Activated CD8-positive, alpha-beta memory T cell treated with anti-CD3 and anti-CD28 coated beads, Interleukin-2, amount 10 ng/mL, durations not matched to agents 7 days and 5 days (primary cell): ENCODE results near the gene OR5D16. TPM values are rescaled to one million over a fixed set of nuclear protein-coding genes. Genes with fewer than 3 reads are reported as not detected.
"Not testable (repeated sequence)": the region's sequence is repeated elsewhere in the genome, so short reads cannot be mapped to it uniquely, and the experiment has no call there.

Experiments used
- ATAC-seq: fragments of 150-1000 bp; cut with Tn5 transposase; one replicate; pipeline ENCODE4 v1.10.0; 2021; ENCODE audit warnings: moderate library complexity
- CTCF ChIA-PET: fragments of 350-600 bp; sonication (Branson Sonifier 250); formaldehyde crosslinking; loops from one replicate; lab custom pipeline; 2021; ENCODE audit warnings: antibody characterized with exemption; lab: Charles Lee
- DNase-seq: peaks from one replicate; pipeline ENCODE4 v3.0.0-alpha.2; 2020
- H3K27ac Mint-ChIP-seq: one replicate; pipeline ENCODE4 v1.8.0; 2021; ENCODE audit warnings: mild to moderate bottlenecking, mixed read lengths
- H3K27me3 Mint-ChIP-seq: one replicate; pipeline ENCODE4 v1.8.0; 2021; ENCODE audit warnings: mixed read lengths
- H3K36me3 Mint-ChIP-seq: one replicate; pipeline ENCODE4 v1.8.0; 2021; ENCODE audit warnings: mild to moderate bottlenecking, mixed read lengths
- H3K4me1 Mint-ChIP-seq: one replicate; pipeline ENCODE4 v1.8.0; 2021; ENCODE audit warnings: mixed read lengths
- H3K4me3 Mint-ChIP-seq: one replicate; pipeline ENCODE4 v1.8.0; 2021; ENCODE audit warnings: mild to moderate bottlenecking, moderate library complexity, mixed read lengths
- H3K9me3 Mint-ChIP-seq: one replicate; pipeline ENCODE4 v1.8.0; 2022; ENCODE audit warnings: low read depth, mixed read lengths
- total RNA-seq, 2 experiments: library from RNA; stranded (reverse); gene quantifications; one replicate each; pipeline ENCODE4 v1.2.3, GENCODE V29; 2021

Gene OR5D16
- not detected for total RNA-seq

- Mint-ChIP-seq H3K36me3 (no peaks in the 10 kb centered on the region), H3K27me3 (no peaks in the 10 kb centered on the region), H3K9me3 (peaks cover 12% of the 10 kb centered on the region), H3K4me1 (no peaks in the 10 kb centered on the region), H3K4me3 (no peak within 1 kb of the TSS), H3K27ac (no peak within 1 kb of the TSS)
- no peak for DNase-seq
- CTCF ChIA-PET, result no interaction called here
- ATAC-seq, result no peak
Observed at GRCh38 chr11:55838452-55838851, at the start of gene OR5D16. OR5D16 (plus strand) TSS chr11:55838752; CDS start chr11:55838752, 0 bp downstream.

- H3K36me3 Mint-ChIP-seq, result no peaks in the 10 kb centered on the region
- no peaks in the 10 kb centered on the region for H3K27me3 Mint-ChIP-seq
- DNase-seq (no peak), ATAC-seq (no peak)
- H3K27ac Mint-ChIP-seq, result no peak overlapping the region
- no peak overlapping the region for H3K4me3 Mint-ChIP-seq
- CTCF ChIA-PET, result no interaction called here
- H3K9me3 Mint-ChIP-seq, result peaks cover 20% of the 10 kb centered on the region
- no peaks in the 10 kb centered on the region for H3K4me1 Mint-ChIP-seq
Observed at GRCh38 chr11:55791606-55792005, 46.9 kb upstream of the OR5D16 start.

- H3K27ac Mint-ChIP-seq, result no peak overlapping the region
- CTCF ChIA-PET, result no interaction called here
- H3K9me3 Mint-ChIP-seq, result peaks cover 11% of the 10 kb centered on the region
- no peak overlapping the region for H3K4me3 Mint-ChIP-seq
- ATAC-seq, result no peak
- no peak for DNase-seq
- H3K27me3 Mint-ChIP-seq, result no peaks in the 10 kb centered on the region
- no peaks in the 10 kb centered on the region for H3K4me1 Mint-ChIP-seq
- no peaks in the 10 kb centered on the region for H3K36me3 Mint-ChIP-seq
Observed at GRCh38 chr11:55793321-55793720, 45.2 kb upstream of the OR5D16 start.

GRCh38 chr11:55795256-55795655 is 43.3 kb upstream of the OR5D16 start, which contains the start of gene OR5D14:
OR5D14 (plus strand) TSS chr11:55795556; CDS start chr11:55795556, 0 bp downstream.
- CTCF ChIA-PET, result no interaction called here

GRCh38 chr11:55806248-55806647 is 32.3 kb upstream of the OR5D16 start:
- CTCF ChIA-PET, result no interaction called here
- ATAC-seq (no peak), DNase-seq (no peak)
- H3K27ac Mint-ChIP-seq, result no peak overlapping the region
- no peak overlapping the region for H3K4me3 Mint-ChIP-seq
- H3K27me3 Mint-ChIP-seq, result no peaks in the 10 kb centered on the region
- no peaks in the 10 kb centered on the region for H3K36me3 Mint-ChIP-seq
- peaks cover 24% of the 10 kb centered on the region for H3K9me3 Mint-ChIP-seq
- no peaks in the 10 kb centered on the region for H3K4me1 Mint-ChIP-seq

More at GRCh38 chr11:55795256-55795655, 43.3 kb upstream of the OR5D16 start, which contains the start of gene OR5D14:
- H3K27me3 Mint-ChIP-seq, result no peaks in the 10 kb centered on the region
- DNase-seq, result no peak
- H3K9me3 Mint-ChIP-seq, result peaks cover 18% of the 10 kb centered on the region
- H3K36me3 Mint-ChIP-seq, result no peaks in the 10 kb centered on the region
- H3K4me3 Mint-ChIP-seq, result no peak within 1 kb of the TSS
- ATAC-seq, result no peak
- H3K4me1 Mint-ChIP-seq, result no peaks in the 10 kb centered on the region
- H3K27ac Mint-ChIP-seq, result no peak within 1 kb of the TSS

- CTCF ChIA-PET, result no interaction called here
- no peaks in the 10 kb centered on the region for H3K27me3 Mint-ChIP-seq
- no peak within 1 kb of the TSS for H3K4me3 Mint-ChIP-seq
- H3K4me1 Mint-ChIP-seq, result no peaks in the 10 kb centered on the region
- peaks cover 15% of the 10 kb centered on the region for H3K9me3 Mint-ChIP-seq
- no peaks in the 10 kb centered on the region for H3K36me3 Mint-ChIP-seq
- DNase-seq (no peak), ATAC-seq (no peak)
- no peak within 1 kb of the TSS for H3K27ac Mint-ChIP-seq
Observed at GRCh38 chr11:55811067-55811466, 27.5 kb upstream of the OR5D16 start, which contains the start of gene OR5L1. OR5L1 (plus strand) TSS chr11:55811367; CDS start chr11:55811467, 100 bp downstream.

GRCh38 chr11:55819330-55819729 is 19.2 kb upstream of the OR5D16 start, which contains the start of gene OR5D18:
OR5D18 (plus strand) TSS chr11:55819630; CDS start chr11:55819630, 0 bp downstream.
- H3K9me3 Mint-ChIP-seq, result peaks cover 12% of the 10 kb centered on the region
- no peaks in the 10 kb centered on the region for H3K4me1 Mint-ChIP-seq
- DNase-seq, result no peak
- CTCF ChIA-PET, result no interaction called here
- no peaks in the 10 kb centered on the region for H3K27me3 Mint-ChIP-seq
- H3K27ac Mint-ChIP-seq, result no peak within 1 kb of the TSS
- no peak within 1 kb of the TSS for H3K4me3 Mint-ChIP-seq
- ATAC-seq, result no peak
- no peaks in the 10 kb centered on the region for H3K36me3 Mint-ChIP-seq

GRCh38 chr11:55826919-55827318 is 11.6 kb upstream of the OR5D16 start, which contains the start of gene OR5L2:
OR5L2 (plus strand) TSS chr11:55827219; CDS start chr11:55827219, 0 bp downstream.
- H3K27ac Mint-ChIP-seq, result no peak within 1 kb of the TSS
- H3K4me3 Mint-ChIP-seq, result no peak within 1 kb of the TSS
- ATAC-seq (no peak), DNase-seq (no peak)
- CTCF ChIA-PET, result no interaction called here
- peaks cover 6% of the 10 kb centered on the region for H3K9me3 Mint-ChIP-seq
- no peaks in the 10 kb centered on the region for H3K27me3 Mint-ChIP-seq
- no peaks in the 10 kb centered on the region for H3K36me3 Mint-ChIP-seq
- H3K4me1 Mint-ChIP-seq, result no peaks in the 10 kb centered on the region

- no peaks in the 10 kb centered on the region for H3K36me3 Mint-ChIP-seq
- peaks cover 5% of the 10 kb centered on the region for H3K9me3 Mint-ChIP-seq
- ATAC-seq (no peak), DNase-seq (no peak)
- no peak overlapping the region for H3K27ac Mint-ChIP-seq
- H3K27me3 Mint-ChIP-seq, result no peaks in the 10 kb centered on the region
- CTCF ChIA-PET, result no interaction called here
- H3K4me3 Mint-ChIP-seq, result no peak overlapping the region
- no peaks in the 10 kb centered on the region for H3K4me1 Mint-ChIP-seq
Observed at GRCh38 chr11:55847453-55847852, 8.9 kb downstream of the OR5D16 start.

GRCh38 chr11:55849037-55849436 is 10.5 kb downstream of the OR5D16 start:
- H3K27me3 Mint-ChIP-seq, result no peaks in the 10 kb centered on the region
- H3K36me3 Mint-ChIP-seq, result no peaks in the 10 kb centered on the region
- peaks cover 5% of the 10 kb centered on the region for H3K9me3 Mint-ChIP-seq
- H3K4me1 Mint-ChIP-seq, result no peaks in the 10 kb centered on the region
- H3K27ac Mint-ChIP-seq, result no peak overlapping the region
- DNase-seq (no peak), ATAC-seq (no peak)
- no peak overlapping the region for H3K4me3 Mint-ChIP-seq
- CTCF ChIA-PET, result no interaction called here

- ATAC-seq, result no peak
- Mint-ChIP-seq H3K36me3 (no peaks in the 10 kb centered on the region), H3K4me3 (no peak overlapping the region), H3K27ac (no peak overlapping the region), H3K9me3 (peaks cover 3% of the 10 kb centered on the region), H3K4me1 (no peaks in the 10 kb centered on the region), H3K27me3 (no peaks in the 10 kb centered on the region)
- CTCF ChIA-PET, result no interaction called here
- no peak for DNase-seq
Observed at GRCh38 chr11:55852141-55852540, 13.6 kb downstream of the OR5D16 start.

GRCh38 chr11:55854704-55855103 is 16.2 kb downstream of the OR5D16 start:
- Mint-ChIP-seq H3K9me3 (peaks cover 7% of the 10 kb centered on the region), H3K4me1 (no peaks in the 10 kb centered on the region), H3K36me3 (no peaks in the 10 kb centered on the region), H3K27ac (no peak overlapping the region), H3K4me3 (no peak overlapping the region), H3K27me3 (no peaks in the 10 kb centered on the region)
- ATAC-seq (no peak), DNase-seq (no peak)
- CTCF ChIA-PET, result no interaction called here

- ATAC-seq, H3K9me3 Mint-ChIP-seq, H3K4me3 Mint-ChIP-seq, H3K27ac Mint-ChIP-seq, DNase-seq, CTCF ChIA-PET, H3K4me1 Mint-ChIP-seq, H3K27me3 Mint-ChIP-seq, H3K36me3 Mint-ChIP-seq: not testable (repeated sequence)
Observed at GRCh38 chr11:55867354-55867753, 28.8 kb downstream of the OR5D16 start.

GRCh38 chr11:55872731-55873130 is 34.2 kb downstream of the OR5D16 start:
- H3K9me3 Mint-ChIP-seq, H3K27me3 Mint-ChIP-seq, H3K27ac Mint-ChIP-seq, H3K36me3 Mint-ChIP-seq, CTCF ChIA-PET, H3K4me1 Mint-ChIP-seq, ATAC-seq, DNase-seq, H3K4me3 Mint-ChIP-seq: not testable (repeated sequence)
